HG03469 (cell line): Measurements from ENCODE around the gene MBTD1.
"Not testable (repeated sequence)": the region's sequence is repeated elsewhere in the genome, so short reads cannot be mapped to it uniquely, and the experiment has no call there.

ENCODE experiments used
- ATAC-seq: cut with Tn5 transposase; IDR thresholded peaks from one replicate; pipeline ENCODE4 v1.9.1; 2021; ENCODE audit warnings: mild to moderate bottlenecking, moderate library complexity, moderate number of reproducible peaks; ENCODE audit not compliant: unreplicated experiment

The MBTD1 gene

GRCh38 chr17:51259564-51260236 lies at the start of gene MBTD1:
Gene MBTD1 (minus strand): TSS chr17:51260049. CDS start chr17:51225161, 34,888 bp downstream.
- peak; percentile 58 for ATAC-seq

GRCh38 chr17:51305182-51305581 lies 45.3 kb upstream of the MBTD1 start:
- ATAC-seq: no peak

- ATAC-seq: no peak
These were observed 40.0 kb upstream of the MBTD1 start for GRCh38 chr17:51299859-51300258.

- ATAC-seq: no peak
These were observed 38.9 kb upstream of the MBTD1 start for GRCh38 chr17:51298508-51299371.

- ATAC-seq: not testable (repeated sequence)
These were observed 34.5 kb upstream of the MBTD1 start for GRCh38 chr17:51294338-51294737.

- ATAC-seq: no peak
These were observed 29.9 kb upstream of the MBTD1 start for GRCh38 chr17:51289696-51290111.

- no peak for ATAC-seq
These were observed 27.6 kb upstream of the MBTD1 start for GRCh38 chr17:51287412-51287811.

- no peak for ATAC-seq
These were observed 19.3 kb upstream of the MBTD1 start for GRCh38 chr17:51279183-51279582.

GRCh38 chr17:51275381-51275780 lies 15.5 kb upstream of the MBTD1 start:
- no peak for ATAC-seq

GRCh38 chr17:51272812-51273211 lies 13.0 kb upstream of the MBTD1 start:
- ATAC-seq: no peak

GRCh38 chr17:51270636-51271035 lies 10.8 kb upstream of the MBTD1 start:
- no peak for ATAC-seq

GRCh38 chr17:51269991-51270390 lies 10.1 kb upstream of the MBTD1 start:
- no peak for ATAC-seq

GRCh38 chr17:51264466-51264865 lies 4.6 kb upstream of the MBTD1 start:
- not testable (repeated sequence) for ATAC-seq

GRCh38 chr17:51263006-51263405 lies 3.2 kb upstream of the MBTD1 start:
- no peak for ATAC-seq

GRCh38 chr17:51261024-51261963 lies 1.4 kb upstream of the MBTD1 start:
- no peak for ATAC-seq

- peak; percentile 44 for ATAC-seq
These were observed 581 bp upstream of the MBTD1 start, which contains the start of gene UTP18 for GRCh38 chr17:51260237-51261023. Gene UTP18 (plus strand): TSS chr17:51260546. CDS start chr17:51260585, 39 bp downstream.

- no peak for ATAC-seq
These were observed 889 bp downstream of the MBTD1 start for GRCh38 chr17:51258756-51259563.

- no peak for ATAC-seq
These were observed 2.4 kb downstream of the MBTD1 start for GRCh38 chr17:51257150-51258081.
